K562 (cell line): ENCODE results near the gene LILRB3. TPM values are rescaled to one million over a fixed set of nuclear protein-coding genes. Genes with fewer than 3 reads are reported as not detected.

Experiments used
- ARID1B ChIP-seq: fragments of 450-650 bp; IDR thresholded peaks from 2 replicates; pipeline ENCODE4 v1.6.1; 2016; ENCODE audit warnings: antibody characterized with exemption, mild to moderate bottlenecking, inconsistent platforms
- EP300 ChIP-seq: IDR thresholded peaks from 2 replicates; pipeline ENCODE4 v1.6.1; 2012; ENCODE audit warnings: low read length, improper control_type of control experiment
- EZH2 ChIP-seq: IDR thresholded peaks from 2 replicates; pipeline ENCODE4 v1.6.1; 2012; ENCODE audit warnings: low read depth, mild to moderate bottlenecking, inconsistent platforms, low read length, borderline replicate concordance
- FOXA1 ChIP-seq: fragments of 450-650 bp; IDR thresholded peaks from 2 replicates; pipeline ENCODE4 v1.6.1; 2016; ENCODE audit warnings: mild to moderate bottlenecking, borderline replicate concordance
- FOXA3 ChIP-seq, 2 experiments: fragments of 450-650 bp in 1 of 2; sonication (generic) in 1 of 2; formaldehyde crosslinking; IDR thresholded peaks in 1 of 2; conservative IDR thresholded peaks in 1 of 2; 2 replicates each; pipeline versions ENCODE4 v1.4.0 to v1.8.0; 2020 to 2022; ENCODE audit warnings: mild to moderate bottlenecking in 2 of 2, missing genetic modification reagents in 1 of 2
- FOXJ2 ChIP-seq: fragments of 200-800 bp; sonication (Bioruptor generic); IDR thresholded peaks from 2 replicates; pipeline ENCODE4 v1.6.1; 2016; ENCODE audit warnings: missing genetic modification characterization, missing compliant biosample characterization
- MBD2 ChIP-seq: sonication (generic); IDR thresholded peaks from 2 replicates; pipeline ENCODE4 v1.6.1; 2016; ENCODE audit warnings: low read depth, borderline replicate concordance
- SPI1 ChIP-seq: IDR thresholded peaks from 2 replicates; pipeline ENCODE4 v1.6.1; 2011; ENCODE audit warnings: low read depth, low read length, control low read depth, borderline replicate concordance
- ZC3H11A ChIP-seq: IDR thresholded peaks from 2 replicates; pipeline ENCODE4 v1.6.1; 2012; ENCODE audit warnings: low read depth, low read length, improper control_type of control experiment
- ZNF766 ChIP-seq: fragments of 200-800 bp; sonication (Bioruptor generic); conservative IDR thresholded peaks from 2 replicates; pipeline ENCODE4 v1.6.1; 2016; ENCODE audit warnings: missing genetic modification characterization, missing compliant biosample characterization
- polyA plus RNA-seq, 8 experiments: library from polyadenylated mRNA; depleted of rRNA in 4 of 8; stranded (reverse) in 5 of 8; unstranded in 3 of 8; fragments of >200 nt; fragmentation: Nextera tagmentation in 2 of 8; fragmentation: Illumina TruSeq in 1 of 8; extraction: Ambion mirVana in 2 of 8; extraction: Trizol in 1 of 8; gene quantifications; 2 replicates each; pipeline versions ENCODE4 v1.2.1 to v1.2.3, GENCODE V29; 2011 to 2014; ENCODE audit warnings: inconsistent platforms in 1 of 8, missing spikeins in 1 of 8
- total RNA-seq, 7 experiments: library from RNA; depleted of rRNA in 6 of 7; stranded (reverse); fragments of >200 nt in 6 of 7; fragmentation: Illumina TruSeq in 2 of 7; extraction: Trizol in 2 of 7; gene quantifications; 2 replicates each; pipeline versions ENCODE4 v1.2.1 to v1.2.3, GENCODE V29; 2011 to 2021; ENCODE audit warnings: low replicate concordance in 1 of 7
- TF ChIP-seq, protein P1 (sequence below): sonication (generic); formaldehyde crosslinking; IDR thresholded peaks from 2 replicates; pipeline ENCODE4 v1.8.0; 2022; ENCODE audit warnings: mild to moderate bottlenecking, missing genetic modification reagents
- TF ChIP-seq, protein P2 (sequence below): fragments of 250-450 bp; sonication (Bioruptor Pico); IDR thresholded peaks from 2 replicates; pipeline ENCODE4 v1.5.0; 2022; ENCODE audit warnings: mild to moderate bottlenecking
- TF ChIP-seq, protein P3 (sequence below): sonication (generic); formaldehyde crosslinking; IDR thresholded peaks from 2 replicates; pipeline ENCODE4 v1.8.0; 2023; ENCODE audit warnings: missing genetic modification reagents, mild to moderate bottlenecking, borderline replicate concordance
- TF ChIP-seq, protein P4 (sequence below): fragments of 450-650 bp; IDR thresholded peaks from 2 replicates; pipeline ENCODE4 v1.7.1; 2018; ENCODE audit warnings: mild to moderate bottlenecking, low read depth; ENCODE audit not compliant: partially characterized antibody

The LILRB3 gene
- total and polyA plus RNA-seq, 9 of the 15 experiments (the other 6 are each of a cell fraction or from before 2014, with no cell fraction given), result 0.01 to 0.09 TPM; not detected in 7

DNA sequence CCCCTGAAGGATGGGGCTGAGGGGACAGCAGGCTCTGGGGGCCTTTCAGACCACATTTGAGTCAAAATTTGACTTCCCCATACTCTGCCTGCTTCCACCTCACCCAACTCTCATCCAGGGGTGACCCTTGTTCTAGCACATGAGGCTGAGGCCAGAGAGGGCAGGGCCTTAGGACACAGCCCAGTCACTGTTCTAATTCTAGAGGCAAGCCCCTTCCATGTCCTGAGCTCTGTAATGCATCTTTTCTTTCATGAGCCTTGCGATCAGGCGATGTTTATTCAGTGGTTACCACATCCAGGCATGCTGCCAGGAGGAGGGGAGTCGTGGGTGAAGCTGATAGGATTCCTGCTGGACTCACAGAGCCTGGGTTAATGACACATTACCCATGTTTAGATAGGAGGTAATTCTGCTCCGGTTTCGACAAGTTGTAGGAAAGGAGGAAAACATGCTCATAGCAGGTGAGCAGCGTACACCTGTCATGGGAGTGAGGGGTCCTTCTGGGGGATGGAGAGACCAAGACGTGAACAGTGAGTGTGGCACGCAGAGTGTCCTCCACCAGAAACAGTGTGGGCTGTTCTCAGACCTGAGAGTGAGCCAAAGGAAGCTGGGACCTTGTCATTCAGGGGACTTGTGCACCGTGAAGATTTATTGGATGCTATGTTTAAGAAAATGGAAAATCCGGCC lies 12.9 kb downstream of the LILRB3 start (continued):
- TF ChIP-seq, protein P1, sequence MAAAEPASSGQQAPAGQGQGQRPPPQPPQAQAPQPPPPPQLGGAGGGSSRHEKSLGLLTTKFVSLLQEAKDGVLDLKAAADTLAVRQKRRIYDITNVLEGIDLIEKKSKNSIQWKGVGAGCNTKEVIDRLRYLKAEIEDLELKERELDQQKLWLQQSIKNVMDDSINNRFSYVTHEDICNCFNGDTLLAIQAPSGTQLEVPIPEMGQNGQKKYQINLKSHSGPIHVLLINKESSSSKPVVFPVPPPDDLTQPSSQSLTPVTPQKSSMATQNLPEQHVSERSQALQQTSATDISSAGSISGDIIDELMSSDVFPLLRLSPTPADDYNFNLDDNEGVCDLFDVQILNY (CRISPR knock-in tag), result 0 out of 2 replicates have a peak, but pooled peaks have one; percentile 43
- TF ChIP-seq EP300 (peak; percentile 84), FOXA3 (CRISPR knock-in tag; conservative IDR thresholded peaks at IDR 0.05 in 1 of 2, IDR thresholded peaks at IDR 0.05 in 1 of 2) (peak; percentile 96 to 99), EZH2 (no peak), SPI1 (peak; percentile 50; the same call in 1 of the 2 replicates), MBD2 (peak; percentile 59; the same call in 1 of the 2 replicates), FOXJ2 (tag) (peak; percentile 89), ZC3H11A (0 out of 2 replicates have a peak, but pooled peaks have one; percentile 39), ZNF766 (CRISPR knock-in tag) (peak; percentile 60; the same call in 1 of the 2 replicates), ARID1B (peak; percentile 89), FOXA1 (peak; percentile 65)
- TF ChIP-seq, protein P2, sequence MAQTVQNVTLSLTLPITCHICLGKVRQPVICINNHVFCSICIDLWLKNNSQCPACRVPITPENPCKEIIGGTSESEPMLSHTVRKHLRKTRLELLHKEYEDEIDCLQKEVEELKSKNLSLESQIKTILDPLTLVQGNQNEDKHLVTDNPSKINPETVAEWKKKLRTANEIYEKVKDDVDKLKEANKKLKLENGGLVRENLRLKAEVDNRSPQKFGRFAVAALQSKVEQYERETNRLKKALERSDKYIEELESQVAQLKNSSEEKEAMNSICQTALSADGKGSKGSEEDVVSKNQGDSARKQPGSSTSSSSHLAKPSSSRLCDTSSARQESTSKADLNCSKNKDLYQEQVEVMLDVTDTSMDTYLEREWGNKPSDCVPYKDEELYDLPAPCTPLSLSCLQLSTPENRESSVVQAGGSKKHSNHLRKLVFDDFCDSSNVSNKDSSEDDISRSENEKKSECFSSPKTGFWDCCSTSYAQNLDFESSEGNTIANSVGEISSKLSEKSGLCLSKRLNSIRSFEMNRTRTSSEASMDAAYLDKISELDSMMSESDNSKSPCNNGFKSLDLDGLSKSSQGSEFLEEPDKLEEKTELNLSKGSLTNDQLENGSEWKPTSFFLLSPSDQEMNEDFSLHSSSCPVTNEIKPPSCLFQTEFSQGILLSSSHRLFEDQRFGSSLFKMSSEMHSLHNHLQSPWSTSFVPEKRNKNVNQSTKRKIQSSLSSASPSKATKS (CRISPR knock-in tag), result no peak
- TF ChIP-seq, protein P3, sequence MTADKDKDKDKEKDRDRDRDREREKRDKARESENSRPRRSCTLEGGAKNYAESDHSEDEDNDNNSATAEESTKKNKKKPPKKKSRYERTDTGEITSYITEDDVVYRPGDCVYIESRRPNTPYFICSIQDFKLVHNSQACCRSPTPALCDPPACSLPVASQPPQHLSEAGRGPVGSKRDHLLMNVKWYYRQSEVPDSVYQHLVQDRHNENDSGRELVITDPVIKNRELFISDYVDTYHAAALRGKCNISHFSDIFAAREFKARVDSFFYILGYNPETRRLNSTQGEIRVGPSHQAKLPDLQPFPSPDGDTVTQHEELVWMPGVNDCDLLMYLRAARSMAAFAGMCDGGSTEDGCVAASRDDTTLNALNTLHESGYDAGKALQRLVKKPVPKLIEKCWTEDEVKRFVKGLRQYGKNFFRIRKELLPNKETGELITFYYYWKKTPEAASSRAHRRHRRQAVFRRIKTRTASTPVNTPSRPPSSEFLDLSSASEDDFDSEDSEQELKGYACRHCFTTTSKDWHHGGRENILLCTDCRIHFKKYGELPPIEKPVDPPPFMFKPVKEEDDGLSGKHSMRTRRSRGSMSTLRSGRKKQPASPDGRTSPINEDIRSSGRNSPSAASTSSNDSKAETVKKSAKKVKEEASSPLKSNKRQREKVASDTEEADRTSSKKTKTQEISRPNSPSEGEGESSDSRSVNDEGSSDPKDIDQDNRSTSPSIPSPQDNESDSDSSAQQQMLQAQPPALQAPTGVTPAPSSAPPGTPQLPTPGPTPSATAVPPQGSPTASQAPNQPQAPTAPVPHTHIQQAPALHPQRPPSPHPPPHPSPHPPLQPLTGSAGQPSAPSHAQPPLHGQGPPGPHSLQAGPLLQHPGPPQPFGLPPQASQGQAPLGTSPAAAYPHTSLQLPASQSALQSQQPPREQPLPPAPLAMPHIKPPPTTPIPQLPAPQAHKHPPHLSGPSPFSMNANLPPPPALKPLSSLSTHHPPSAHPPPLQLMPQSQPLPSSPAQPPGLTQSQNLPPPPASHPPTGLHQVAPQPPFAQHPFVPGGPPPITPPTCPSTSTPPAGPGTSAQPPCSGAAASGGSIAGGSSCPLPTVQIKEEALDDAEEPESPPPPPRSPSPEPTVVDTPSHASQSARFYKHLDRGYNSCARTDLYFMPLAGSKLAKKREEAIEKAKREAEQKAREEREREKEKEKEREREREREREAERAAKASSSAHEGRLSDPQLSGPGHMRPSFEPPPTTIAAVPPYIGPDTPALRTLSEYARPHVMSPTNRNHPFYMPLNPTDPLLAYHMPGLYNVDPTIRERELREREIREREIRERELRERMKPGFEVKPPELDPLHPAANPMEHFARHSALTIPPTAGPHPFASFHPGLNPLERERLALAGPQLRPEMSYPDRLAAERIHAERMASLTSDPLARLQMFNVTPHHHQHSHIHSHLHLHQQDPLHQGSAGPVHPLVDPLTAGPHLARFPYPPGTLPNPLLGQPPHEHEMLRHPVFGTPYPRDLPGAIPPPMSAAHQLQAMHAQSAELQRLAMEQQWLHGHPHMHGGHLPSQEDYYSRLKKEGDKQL (CRISPR knock-in tag), result 0 out of 2 replicates have a peak, but pooled peaks have one; percentile 43
- TF ChIP-seq, protein P4, sequence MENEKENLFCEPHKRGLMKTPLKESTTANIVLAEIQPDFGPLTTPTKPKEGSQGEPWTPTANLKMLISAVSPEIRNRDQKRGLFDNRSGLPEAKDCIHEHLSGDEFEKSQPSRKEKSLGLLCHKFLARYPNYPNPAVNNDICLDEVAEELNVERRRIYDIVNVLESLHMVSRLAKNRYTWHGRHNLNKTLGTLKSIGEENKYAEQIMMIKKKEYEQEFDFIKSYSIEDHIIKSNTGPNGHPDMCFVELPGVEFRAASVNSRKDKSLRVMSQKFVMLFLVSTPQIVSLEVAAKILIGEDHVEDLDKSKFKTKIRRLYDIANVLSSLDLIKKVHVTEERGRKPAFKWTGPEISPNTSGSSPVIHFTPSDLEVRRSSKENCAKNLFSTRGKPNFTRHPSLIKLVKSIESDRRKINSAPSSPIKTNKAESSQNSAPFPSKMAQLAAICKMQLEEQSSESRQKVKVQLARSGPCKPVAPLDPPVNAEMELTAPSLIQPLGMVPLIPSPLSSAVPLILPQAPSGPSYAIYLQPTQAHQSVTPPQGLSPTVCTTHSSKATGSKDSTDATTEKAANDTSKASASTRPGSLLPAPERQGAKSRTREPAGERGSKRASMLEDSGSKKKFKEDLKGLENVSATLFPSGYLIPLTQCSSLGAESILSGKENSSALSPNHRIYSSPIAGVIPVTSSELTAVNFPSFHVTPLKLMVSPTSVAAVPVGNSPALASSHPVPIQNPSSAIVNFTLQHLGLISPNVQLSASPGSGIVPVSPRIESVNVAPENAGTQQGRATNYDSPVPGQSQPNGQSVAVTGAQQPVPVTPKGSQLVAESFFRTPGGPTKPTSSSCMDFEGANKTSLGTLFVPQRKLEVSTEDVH, result no peak
